KBM-7 (cell line): Measurements from ENCODE around the gene TULP3.

Source experiments
- DNase-seq: peaks from one replicate; pipeline ENCODE4 v3.0.0-alpha.2; 2015
- in situ Hi-C: fragments of 300-500 bp; cut with MboI; formaldehyde crosslinking; loops from 2 replicates; pipeline ENCODE4 v1.14.3; 2020; ENCODE audit warnings: low sequenced_read_pairs, low pct_unique_long_range_greater_than_20kb, mixed read lengths

TULP3 gene

DNA sequence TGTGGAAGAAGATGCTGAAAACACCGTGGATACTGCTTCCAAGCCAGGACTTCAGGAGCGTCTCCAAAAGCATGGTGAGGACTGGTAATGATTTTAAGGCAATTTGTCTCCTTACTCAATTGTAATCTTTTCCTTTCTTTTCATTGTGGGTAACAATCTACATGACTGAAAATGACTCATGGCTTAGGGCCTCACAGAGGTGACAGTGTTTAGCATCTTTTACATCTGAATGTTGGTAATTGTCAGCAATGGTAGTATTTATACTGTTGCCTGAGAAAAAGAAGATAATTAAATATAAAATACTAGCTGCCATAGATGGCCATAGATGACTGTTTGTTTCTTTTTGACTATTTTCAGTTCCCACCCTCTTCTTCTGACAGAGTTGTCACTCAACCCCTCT lies 31.6 kb downstream of the TULP3 start:
- no peak for DNase-seq
- in situ Hi-C loops, result no loop called here

DNA sequence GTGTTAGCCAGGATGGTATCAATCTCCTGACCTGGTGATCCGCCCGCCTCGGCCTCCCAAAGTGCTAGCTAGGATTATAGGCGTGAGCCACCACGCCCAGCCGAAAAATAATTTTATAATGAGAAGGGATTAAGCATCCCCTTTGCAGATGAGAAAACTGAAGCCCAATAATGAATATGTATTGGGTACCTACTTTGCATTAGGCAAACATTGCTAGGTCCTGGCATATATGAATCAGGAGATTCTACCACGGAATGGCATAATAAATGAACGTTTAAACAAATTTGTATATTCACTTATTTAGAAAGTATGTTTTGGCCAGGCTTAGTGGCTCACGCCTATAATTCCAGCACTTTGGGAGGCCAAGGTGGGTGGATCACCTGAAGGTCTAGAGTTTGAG lies 32.4 kb downstream of the TULP3 start:
- in situ Hi-C loops, result no loop called here
- DNase-seq, result no peak

DNA sequence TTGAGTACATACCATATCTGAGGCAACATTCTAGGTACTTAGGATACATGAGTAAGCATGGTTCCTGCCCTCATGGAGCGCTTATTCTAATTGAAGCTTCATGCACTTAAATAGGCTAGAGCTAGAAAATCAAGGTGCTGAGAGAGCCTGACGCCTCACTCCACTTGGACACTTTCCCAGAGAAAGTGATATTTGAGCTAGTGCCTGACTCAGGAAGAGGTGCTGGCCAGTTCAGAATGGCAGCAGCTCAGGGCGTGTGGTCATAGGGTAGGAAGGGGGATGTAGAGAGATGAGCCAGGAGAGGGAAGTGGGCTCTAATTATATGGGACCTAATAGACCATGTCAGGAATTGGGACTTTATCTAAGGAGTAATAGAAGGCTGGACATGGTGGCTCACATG lies 33.3 kb downstream of the TULP3 start:
- in situ Hi-C loops, result no loop called here

DNA sequence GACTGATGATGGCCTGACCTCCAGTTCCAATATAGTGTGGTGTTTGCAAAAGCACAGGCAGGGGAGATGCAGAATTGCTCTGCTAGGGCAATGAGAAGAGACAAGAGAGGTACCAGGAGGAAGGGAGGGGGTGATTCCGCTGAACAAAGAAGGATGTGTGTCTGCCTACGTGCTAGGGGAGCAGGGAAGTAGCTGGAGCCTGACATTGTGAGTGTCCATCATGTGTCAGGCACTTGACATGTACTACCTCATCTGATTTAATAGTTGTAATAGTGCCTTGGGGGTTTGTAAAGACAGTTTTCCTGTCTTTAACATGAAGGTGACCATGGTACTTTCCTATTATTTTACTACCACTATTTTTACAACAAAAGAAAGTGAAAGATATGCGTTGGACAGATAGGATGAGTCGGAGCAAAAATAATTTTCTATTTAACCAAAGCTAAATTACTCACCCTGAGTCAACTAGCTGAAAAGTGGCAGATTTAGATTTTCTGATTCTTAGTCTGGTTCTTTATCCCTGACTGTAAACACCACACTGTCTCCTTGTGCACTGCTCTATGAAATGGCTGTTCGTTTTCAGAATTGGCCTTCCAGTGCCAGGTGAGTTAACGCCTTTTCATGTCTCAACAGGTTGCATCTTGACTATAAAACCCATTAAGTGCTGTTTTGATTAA lies 34.8 kb downstream of the TULP3 start:
- no peak for DNase-seq
- in situ Hi-C loops, result no loop called here

More for the DNA sequence above, 33.3 kb downstream of the TULP3 start:
- no peak for DNase-seq

DNA sequence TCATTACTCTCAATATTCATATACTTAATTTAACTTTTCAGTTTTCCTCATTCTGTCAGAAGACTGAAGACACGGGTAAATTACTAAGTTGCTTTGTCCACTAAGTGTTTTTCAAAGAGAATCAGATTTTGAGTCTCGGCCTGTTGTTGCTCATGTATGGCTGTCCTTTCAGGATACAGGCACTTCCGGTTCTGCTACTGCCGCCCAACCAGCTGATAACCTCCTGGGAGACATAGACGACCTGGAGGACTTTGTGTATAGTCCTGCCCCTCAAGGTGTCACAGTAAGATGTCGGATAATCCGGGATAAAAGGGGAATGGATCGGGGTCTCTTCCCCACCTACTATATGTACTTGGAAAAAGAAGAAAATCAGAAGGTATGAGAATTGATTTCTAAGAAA lies 40.2 kb downstream of the TULP3 start:
- DNase-seq, result no peak
- in situ Hi-C loops, result no loop called here

DNA sequence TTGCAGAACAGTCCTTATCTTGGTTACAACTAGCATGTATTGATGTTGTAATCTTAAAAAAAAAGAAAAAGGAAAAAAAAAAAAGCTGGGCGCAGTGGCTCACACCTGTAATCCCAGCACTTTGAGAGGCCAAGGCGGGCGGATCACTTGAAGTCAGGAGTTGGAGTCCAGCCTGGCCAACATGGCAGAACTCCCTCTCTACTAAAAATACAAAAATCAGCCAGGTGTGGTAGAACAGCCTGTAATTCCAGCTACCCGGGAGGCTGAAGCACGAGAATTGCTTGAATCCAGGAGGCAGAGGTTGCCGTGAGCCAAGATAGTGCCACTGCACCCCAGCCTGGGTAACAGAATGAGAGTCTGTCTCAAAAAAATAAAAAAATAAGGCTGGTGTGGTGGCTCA lies 42.9 kb downstream of the TULP3 start:
- DNase-seq, result no peak
- in situ Hi-C loops, result no loop called here

DNA sequence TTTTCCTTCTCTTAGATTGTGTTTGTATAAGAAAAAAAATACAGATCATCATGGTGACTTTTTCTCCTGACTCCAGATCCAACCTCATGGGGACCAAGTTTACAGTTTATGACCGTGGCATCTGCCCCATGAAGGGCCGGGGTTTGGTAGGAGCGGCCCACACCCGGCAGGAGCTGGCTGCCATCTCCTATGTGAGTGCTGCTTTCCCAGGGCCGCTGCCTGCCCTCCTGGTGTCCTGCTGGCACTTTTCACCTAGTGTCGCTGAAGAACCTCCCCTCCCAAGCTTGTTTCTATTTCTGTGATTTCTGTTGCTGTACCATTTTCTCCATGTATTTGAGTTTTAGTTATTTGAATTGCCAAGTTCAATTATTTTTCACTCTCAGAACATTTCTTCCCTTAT lies 43.7 kb downstream of the TULP3 start:
- DNase-seq, result no peak
- in situ Hi-C loops, result no loop called here

DNA sequence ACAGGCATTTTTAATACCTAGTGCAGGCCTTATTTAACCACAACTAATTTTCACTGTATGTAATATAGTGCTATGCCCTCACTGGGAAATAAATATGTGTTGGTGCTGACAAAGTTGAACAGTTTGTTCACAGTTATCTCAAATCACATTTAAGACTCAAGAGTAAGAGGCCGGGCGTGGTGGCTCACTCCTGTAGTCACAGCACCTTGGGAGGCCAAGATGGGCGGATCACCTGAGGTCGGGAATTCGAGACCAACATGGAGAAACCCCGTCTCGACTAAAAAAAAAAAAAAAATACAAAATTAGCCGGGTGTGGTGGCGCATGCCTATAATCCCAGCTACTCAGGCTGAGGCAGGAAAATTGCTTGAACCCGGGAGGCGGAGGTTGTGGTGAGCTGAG lies 45.6 kb downstream of the TULP3 start:
- in situ Hi-C loops, result no loop called here
- no peak for DNase-seq

DNA sequence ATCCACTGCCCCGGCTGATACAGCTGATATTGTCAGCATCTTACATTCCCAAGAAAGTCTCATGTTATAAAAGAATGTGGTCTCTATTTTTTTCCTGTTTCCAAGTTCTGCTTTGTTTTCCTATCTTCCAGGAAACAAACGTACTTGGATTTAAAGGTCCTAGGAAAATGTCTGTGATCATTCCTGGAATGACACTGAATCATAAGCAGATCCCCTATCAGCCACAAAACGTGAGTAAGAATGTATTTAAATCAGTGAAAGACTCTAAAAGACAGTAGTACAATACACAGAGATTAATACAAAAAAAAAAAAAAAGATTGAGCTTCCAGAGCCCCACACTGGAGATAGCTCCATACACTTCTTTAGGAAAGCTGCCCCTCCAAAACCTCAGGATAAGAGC lies 46.8 kb downstream of the TULP3 start:
- DNase-seq, result no peak

DNA sequence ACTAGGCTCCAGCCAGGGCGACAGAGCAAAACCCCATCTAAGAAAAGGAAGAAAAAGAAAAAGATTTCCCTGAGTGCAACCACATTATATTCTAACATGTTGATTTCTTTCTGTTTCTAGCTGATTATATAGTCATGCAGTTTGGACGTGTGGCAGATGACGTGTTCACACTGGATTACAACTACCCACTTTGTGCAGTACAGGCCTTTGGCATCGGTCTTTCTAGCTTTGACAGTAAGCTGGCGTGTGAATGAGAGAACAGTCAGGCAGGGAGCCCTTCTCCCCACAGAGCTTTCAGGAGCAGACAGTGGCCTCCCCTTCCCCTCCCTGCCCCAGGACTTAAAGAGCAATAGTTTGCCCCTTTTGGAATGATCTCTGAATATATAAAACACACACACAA lies 48.5 kb downstream of the TULP3 start:
- in situ Hi-C loops, result no loop called here

More for the DNA sequence above, 46.8 kb downstream of the TULP3 start:
- in situ Hi-C loops, result no loop called here

DNA sequence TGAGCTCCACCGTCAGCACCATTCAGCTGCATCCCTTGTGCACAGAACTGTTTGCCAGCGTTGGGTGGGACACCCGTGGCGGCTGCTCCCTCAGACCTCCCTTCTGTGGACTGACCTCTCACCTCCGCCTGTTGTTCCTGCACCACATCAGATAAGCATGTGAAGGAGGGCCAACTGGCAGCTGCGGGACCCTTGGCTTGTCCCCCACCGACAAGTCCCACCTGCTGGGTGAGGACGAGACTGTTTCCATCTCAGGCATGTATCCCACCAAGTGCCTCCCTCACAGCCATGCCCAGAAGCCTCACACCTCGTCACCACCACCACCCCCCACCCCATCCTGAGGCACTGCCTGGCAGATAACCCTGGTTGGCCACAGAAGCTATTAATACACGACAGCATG lies 49.9 kb downstream of the TULP3 start:
- no peak for DNase-seq
- in situ Hi-C loops, result no loop called here

More for the DNA sequence above, 48.5 kb downstream of the TULP3 start:
- DNase-seq, result no peak

DNA sequence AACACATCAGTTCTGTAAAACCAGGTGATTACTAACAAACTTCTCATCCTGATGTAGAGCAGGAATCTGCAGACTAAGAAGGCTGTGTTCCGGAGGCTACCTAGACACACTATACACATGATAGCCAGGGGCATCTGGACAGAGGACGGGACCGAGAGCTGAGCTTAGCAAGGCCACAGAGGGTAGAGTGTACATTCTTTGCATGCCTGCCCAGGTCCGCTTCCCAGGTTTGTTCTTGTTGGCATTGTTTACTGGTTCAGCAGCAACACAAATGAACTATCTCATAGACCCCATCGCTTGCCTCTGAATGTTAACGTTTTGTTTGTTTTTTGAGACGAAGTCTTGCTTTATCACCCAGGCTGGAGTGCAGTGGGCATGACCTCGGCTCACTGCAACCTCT lies 50.8 kb downstream of the TULP3 start:
- in situ Hi-C loops, result no loop called here
- no peak for DNase-seq

DNA sequence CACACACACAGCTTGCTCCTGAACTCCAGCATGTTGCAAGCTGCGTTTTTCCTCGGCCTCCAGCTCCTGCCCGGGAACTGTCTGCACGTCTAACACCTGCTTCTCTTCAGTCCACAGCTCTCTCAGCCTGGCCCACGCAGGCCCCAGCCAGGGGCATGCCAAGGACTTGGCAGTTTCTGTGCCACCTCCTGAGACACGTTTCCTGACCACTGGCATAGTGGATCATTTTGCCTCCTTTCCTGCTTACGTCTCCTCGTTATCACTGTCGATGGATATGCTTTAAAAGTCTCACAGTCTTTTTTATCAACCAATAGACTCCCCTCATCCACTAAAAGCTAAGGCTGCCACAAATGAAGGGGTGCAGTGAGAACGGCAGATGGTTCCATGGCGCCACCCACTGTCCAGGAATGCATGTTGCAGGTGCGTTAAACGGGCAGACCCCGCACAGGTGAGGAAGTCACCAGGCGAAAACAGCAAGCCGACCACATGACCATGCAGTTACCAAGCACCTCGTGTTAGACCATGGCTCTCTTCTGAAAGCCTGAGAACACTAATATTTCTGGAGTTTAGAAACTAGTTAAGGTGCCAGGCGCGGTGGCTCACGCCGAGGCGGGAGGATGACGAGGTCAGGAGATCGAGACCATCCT lies 53.8 kb downstream of the TULP3 start:
- in situ Hi-C loops, result no loop called here

DNA sequence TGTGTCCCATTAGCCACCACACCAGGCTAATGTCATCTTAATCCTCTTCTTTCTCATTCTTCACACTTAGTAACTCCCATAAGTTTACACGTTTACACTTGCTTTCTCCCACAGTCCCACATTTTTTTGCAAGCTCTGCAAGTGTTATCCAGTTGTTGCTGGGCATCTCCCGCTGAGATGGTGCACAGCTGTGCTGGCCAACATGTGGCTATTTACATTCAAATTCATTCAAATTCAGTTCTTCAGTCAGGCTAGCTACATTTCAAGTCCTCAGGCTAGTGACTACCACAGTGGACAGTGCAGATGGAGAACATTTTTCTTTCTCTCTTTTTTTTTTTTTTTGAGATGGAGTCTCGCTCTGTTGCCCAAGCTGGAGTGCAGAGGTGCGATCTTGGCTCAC lies 58.7 kb downstream of the TULP3 start:
- in situ Hi-C loops, result no loop called here
- DNase-seq, result no peak

More for the DNA sequence above, 53.8 kb downstream of the TULP3 start:
- peak; percentile 48 for DNase-seq

DNA sequence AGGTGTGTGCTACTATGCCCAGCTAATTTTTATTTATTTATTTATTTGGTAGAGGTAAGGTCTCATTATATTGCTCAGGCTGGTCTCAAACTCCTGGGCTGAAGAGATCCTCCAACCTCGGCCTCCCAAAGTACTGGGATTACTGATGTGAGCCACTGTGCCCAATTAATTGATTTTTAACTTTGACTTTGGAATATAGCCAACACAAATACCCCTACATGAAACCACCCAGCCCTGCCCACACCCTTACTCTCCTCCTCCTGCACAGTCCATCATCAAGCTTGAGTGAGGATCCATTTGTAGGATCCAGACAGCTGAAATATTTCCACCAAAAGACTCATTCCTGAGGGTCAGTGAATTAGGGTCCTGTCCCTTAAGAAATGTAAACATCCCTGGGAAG lies 65.2 kb downstream of the TULP3 start:
- in situ Hi-C loops, result no loop called here
- DNase-seq, result no peak

DNA sequence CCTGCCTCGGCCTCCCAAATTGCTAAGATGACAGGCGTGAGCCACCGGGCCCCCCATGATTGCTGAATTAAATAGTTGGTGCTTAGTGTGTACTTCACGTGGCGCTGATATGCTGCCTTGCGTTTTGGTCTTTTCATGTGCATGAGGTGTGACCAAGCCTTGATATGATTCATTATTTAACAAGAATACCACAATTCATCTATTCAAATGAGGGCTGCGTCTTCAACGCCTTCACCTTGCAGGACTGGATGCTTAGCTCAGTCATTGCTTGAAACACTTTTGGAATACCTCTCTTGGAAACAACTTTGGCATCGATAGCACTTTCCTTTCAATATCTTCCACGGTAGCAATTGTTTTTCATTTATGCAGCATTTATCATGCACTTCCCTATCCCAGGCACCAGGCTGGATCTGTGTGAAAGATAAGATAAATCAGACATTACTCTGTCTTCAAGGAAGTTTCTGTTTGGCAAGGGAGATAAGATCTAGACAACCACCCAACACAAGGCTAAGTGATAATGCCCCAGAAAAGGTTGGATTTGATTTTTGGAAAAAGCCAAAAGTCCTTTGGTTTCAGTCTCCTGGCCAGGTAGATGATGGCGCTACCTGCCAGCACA lies 67.2 kb downstream of the TULP3 start:
- DNase-seq, result no peak
- in situ Hi-C loops, result no loop called here

DNA sequence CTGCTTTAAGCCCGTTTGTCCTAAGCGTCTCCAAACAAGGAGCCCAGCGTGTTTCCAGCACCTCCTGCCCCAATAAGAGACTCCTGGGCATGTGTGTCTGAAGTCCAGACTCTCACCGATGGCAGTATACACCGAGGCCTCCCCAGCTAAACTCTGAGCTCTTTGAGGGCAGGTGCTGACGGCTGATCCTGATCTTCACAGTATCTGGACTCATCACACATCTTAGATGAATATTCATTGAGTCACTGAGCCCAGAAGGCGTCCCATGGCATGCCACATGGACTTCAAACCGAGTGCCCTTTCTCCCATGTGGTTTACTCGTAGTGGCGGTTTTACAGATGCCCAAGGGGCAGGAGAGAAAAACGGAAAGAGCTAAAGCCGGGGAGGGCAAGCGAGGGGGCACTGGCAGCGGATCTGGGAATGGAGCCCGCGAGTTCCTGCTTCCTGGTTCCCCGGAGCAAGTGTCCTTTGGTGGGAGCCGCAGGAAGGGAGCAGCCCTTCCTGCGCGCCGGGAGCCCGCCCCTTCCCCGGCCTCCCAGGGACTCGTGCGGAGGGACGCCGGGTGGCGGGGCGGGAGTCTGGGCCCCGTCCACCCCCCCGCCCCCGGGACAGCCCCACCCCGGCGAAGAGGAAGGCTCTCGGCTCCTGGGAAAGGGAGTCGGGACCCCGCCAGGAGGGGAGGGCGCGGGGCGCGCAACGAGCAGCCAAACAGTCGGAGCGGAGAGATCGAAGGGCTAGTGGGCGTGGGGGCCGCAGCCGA lies 67.9 kb downstream of the TULP3 start:
- peak; percentile 74 for DNase-seq

DNA sequence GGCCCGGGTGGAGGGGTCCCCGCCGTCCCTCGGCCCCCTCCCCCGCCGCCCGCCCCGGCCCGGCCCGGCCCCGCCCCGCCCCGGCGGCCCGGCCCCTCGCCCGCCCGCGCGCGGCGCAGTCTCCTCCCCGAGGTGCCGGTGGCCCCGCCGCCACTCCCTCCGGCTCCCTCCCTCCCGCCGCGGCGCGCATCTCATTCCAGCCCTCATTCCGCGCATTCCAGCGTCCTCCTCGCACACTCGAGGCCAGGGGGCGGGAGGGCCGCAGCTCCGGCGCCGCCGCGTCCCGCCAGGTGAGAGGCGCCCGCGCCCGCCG lies 68.5 kb downstream of the TULP3 start, which contains the start of gene TEAD4:
TSS of gene TEAD4 (plus strand) at position 206 of the 313 bp plus-strand sequence.
- no peak for DNase-seq
- in situ Hi-C loops, result no loop called here

More for the DNA sequence above, 67.9 kb downstream of the TULP3 start:
- in situ Hi-C loops, result no loop called here

DNA sequence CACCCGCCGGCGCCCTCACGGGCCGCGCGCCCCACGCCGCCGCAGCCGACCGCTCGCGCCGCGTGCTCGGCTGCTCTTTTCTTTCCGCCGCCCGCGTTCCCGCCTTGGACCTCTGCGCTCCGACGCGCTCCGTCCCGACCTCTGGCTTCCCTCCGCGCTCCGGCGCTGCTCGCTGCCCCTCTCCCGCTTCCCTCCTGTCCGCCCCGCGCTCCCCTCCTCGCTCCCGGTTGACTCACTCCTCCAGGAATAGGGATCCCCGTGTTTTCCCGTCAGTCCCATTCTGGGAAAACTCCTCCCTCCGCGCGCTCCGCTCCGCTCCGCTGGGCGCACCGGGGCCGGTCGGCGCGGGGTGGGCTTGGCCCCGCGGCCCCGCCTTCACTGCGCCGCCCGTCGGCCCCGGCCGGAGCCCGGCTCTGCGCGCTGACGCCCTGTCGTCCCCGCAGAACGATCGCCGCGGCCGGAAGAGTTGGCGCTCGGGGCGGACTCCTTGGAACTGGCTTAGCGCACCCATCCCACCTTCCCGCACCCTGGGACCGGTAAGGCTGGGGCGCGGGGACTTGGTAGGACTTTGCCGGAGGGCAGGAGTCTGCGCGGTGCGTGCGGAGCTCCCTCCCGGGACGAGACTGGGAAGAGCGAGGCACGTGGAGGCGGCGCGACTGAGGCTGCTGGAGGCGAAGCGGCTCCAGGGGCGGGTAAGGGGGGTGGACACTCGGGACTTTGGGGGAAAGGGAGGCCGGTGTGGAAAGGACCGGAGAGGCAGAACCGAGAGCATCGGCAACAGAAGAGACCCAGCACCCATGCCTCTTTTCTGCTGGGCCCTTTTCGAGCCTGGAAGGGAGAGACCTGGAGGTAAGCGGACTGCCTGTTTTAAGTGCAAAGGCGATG lies 69.1 kb downstream of the TULP3 start:
- in situ Hi-C loops, result no loop called here
- peak; percentile 45 for DNase-seq
